ENCODE data around the gene GRPEL1. TPM values are rescaled to one million over a fixed set of nuclear protein-coding genes. Genes with fewer than 3 reads are reported as not detected.

Gene GRPEL1
- total RNA-seq, 2 experiments from 2014 or later, result 55.6 to 58.6 TPM

DNA sequence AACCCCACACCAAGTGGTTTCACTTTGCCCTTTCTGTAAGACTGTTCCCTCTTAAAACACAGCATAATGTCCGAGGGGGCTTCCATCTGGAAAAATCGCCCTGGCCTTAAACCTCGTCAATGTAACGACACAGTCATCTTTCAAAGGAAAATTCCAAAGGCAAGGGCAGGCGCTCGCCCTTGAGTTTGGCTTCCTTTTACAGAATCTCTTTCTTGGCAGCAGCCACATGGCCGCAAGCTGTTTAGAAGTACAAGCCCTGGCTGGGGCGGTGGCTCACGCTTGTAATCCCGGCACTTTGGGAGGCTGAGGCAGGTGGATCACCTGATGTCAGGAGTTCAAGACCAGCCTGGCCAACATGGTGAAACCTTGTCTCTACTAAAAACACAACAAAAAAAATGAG lies 27.1 kb upstream of the GRPEL1 start:
- Mint-ChIP-seq H3K27me3 (peaks cover 23% of the 10 kb centered on the region), H3K4me1 (ENCODE audit: low read depth) (no peaks in the 10 kb centered on the region), H3K4me3 (no peak overlapping the region), H3K27ac (no peak overlapping the region), H3K9me3 (no peaks in the 10 kb centered on the region), H3K36me3 (ENCODE audit: low read depth) (no peaks in the 10 kb centered on the region)
- H3K4me1 ChIP-seq (ENCODE audit: insufficient read depth, low read length), result no peaks in the 10 kb centered on the region
- H3K27me3 ChIP-seq (ENCODE audit: control insufficient read depth in 1 of 2, insufficient read depth in 2 of 2, low read length in 2 of 2), result peaks cover 0 to 2% of the 10 kb centered on the region in 2 experiments
- intact Hi-C loops (cut with DNase I, micrococcal nuclease), result no loop called here
- H3K36me3 ChIP-seq (ENCODE audit: insufficient read depth, low read length), result no peaks in the 10 kb centered on the region
- TF ChIP-seq, protein P1, sequence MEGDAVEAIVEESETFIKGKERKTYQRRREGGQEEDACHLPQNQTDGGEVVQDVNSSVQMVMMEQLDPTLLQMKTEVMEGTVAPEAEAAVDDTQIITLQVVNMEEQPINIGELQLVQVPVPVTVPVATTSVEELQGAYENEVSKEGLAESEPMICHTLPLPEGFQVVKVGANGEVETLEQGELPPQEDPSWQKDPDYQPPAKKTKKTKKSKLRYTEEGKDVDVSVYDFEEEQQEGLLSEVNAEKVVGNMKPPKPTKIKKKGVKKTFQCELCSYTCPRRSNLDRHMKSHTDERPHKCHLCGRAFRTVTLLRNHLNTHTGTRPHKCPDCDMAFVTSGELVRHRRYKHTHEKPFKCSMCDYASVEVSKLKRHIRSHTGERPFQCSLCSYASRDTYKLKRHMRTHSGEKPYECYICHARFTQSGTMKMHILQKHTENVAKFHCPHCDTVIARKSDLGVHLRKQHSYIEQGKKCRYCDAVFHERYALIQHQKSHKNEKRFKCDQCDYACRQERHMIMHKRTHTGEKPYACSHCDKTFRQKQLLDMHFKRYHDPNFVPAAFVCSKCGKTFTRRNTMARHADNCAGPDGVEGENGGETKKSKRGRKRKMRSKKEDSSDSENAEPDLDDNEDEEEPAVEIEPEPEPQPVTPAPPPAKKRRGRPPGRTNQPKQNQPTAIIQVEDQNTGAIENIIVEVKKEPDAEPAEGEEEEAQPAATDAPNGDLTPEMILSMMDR (IDR thresholded peaks at IDR 0.05), result no peak
- H3K4me3 ChIP-seq (ENCODE audit: low read length), result no peak overlapping the region
- peaks cover 0 to 7% of the 10 kb centered on the region in 2 experiments for H3K9me3 ChIP-seq (ENCODE audit: control insufficient read depth in 1 of 2, insufficient read depth in 1 of 2, low read length in 2 of 2)
- ATAC-seq (ENCODE audit: poor library complexity) (no peak), DNase-seq (no peak)
- ChIA-PET POLR2A (no interaction called here), CTCF (no interaction called here)
- no peak overlapping the region for H3K27ac ChIP-seq (ENCODE audit: low read depth in 1 of 2, low read length in 2 of 2)

DNA sequence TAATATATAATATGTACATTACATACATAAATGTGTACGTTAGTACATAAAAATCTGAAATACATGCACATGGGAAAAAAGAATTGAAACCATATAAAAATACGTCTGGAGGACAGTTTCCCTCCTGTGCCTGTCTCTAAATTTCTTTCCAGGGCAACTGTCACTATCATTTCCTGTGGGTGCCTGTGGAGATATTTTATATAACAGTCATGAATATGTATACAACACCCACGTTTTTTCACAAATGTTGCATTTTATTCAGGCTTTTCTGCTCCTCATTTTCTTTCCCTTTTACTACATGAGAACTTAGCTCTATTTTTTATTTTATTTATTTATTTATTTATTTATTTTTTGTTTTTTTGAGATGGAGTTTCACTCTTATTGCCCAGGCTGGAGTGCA lies 24.2 kb upstream of the GRPEL1 start:
- Mint-ChIP-seq H3K4me3 (no peak overlapping the region), H3K36me3 (ENCODE audit: low read depth) (no peaks in the 10 kb centered on the region), H3K27ac (no peak overlapping the region), H3K27me3 (peaks cover 43% of the 10 kb centered on the region), H3K9me3 (no peaks in the 10 kb centered on the region), H3K4me1 (ENCODE audit: low read depth) (no peaks in the 10 kb centered on the region)
- Histone ChIP-seq H3K4me1 (ENCODE audit: insufficient read depth, low read length) (no peaks in the 10 kb centered on the region), H3K4me3 (ENCODE audit: low read length) (no peak overlapping the region), H3K36me3 (ENCODE audit: insufficient read depth, low read length) (no peaks in the 10 kb centered on the region), H3K9me3 (ENCODE audit: control insufficient read depth in 1 of 2, insufficient read depth in 1 of 2, low read length in 2 of 2) (peaks cover 1 to 7% of the 10 kb centered on the region in 2 experiments), H3K27ac (ENCODE audit: low read depth in 1 of 2, low read length in 2 of 2) (no peak overlapping the region), H3K27me3 (ENCODE audit: control insufficient read depth in 1 of 2, insufficient read depth in 2 of 2, low read length in 2 of 2) (peaks cover 8 to 10% of the 10 kb centered on the region in 2 experiments)
- DNase-seq (no peak), ATAC-seq (ENCODE audit: poor library complexity) (no peak)
- TF ChIP-seq, protein P1 (IDR thresholded peaks at IDR 0.05), result no peak
- intact Hi-C loops (cut with DNase I, micrococcal nuclease), result no loop called here
- POLR2A ChIA-PET, result no interaction called here
- CTCF ChIA-PET, result no interaction called here

DNA sequence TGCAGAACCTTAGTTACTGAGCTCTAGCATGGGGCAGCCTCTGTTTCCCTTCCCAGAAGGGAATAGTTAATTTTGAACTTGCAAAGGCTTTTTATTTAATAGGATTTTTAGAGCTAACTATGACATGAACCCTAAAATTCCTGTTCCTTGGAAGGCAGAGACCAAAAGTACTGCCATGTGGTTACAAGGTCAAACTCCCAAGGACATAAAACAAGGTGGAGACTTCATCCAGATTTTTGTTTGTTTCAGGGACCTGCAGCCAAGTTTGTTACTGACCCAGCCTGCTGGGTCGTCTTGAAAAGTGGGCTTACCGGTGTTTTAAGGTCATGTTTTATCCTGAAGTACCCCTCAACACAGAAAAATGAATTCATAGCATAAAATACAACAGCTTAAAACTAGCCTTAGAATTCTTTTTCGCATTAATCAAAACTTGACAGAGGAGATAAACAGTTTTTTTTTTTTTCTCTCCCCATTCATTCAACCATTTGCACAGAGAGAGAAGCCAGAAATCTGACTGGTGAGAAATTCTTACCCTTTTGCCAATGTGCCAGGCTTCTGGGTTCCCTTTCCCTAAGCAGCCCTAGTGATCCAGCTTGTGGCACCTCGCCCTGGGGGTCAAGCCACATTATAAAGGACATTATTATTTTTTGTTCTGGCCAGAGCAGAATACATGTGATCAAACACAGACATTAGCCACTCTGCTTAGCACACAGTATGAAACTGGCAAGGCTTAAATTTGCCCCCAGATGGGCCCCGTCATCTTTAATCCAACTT lies 21.5 kb upstream of the GRPEL1 start:
- Mint-ChIP-seq H3K27ac (no peak overlapping the region), H3K27me3 (peaks cover 62% of the 10 kb centered on the region), H3K4me1 (ENCODE audit: low read depth) (no peaks in the 10 kb centered on the region), H3K36me3 (ENCODE audit: low read depth) (no peaks in the 10 kb centered on the region), H3K9me3 (no peaks in the 10 kb centered on the region), H3K4me3 (no peak overlapping the region)
- POLR2A ChIA-PET, result interaction anchor here (0.7 to 1.0 kb wide), 2 partner anchors 115 to 415 kb away, joined by 3 read pairs; no protein-coding TSS in a partner anchor
- no peak overlapping the region for H3K4me3 ChIP-seq (ENCODE audit: low read length)
- no peak overlapping the region for H3K27ac ChIP-seq (ENCODE audit: low read depth in 1 of 2, low read length in 2 of 2)
- ATAC-seq (ENCODE audit: poor library complexity) (no peak), DNase-seq (no peak)
- intact Hi-C loops (cut with DNase I, micrococcal nuclease), result no loop called here
- CTCF ChIA-PET, result no interaction called here
- peaks cover 23% of the 10 kb centered on the region in 2 experiments for H3K27me3 ChIP-seq (ENCODE audit: control insufficient read depth in 1 of 2, insufficient read depth in 2 of 2, low read length in 2 of 2)
- H3K9me3 ChIP-seq (ENCODE audit: control insufficient read depth in 1 of 2, insufficient read depth in 1 of 2, low read length in 2 of 2), result peaks cover 0 to 10% of the 10 kb centered on the region in 2 experiments
- no peaks in the 10 kb centered on the region for H3K4me1 ChIP-seq (ENCODE audit: insufficient read depth, low read length)
- TF ChIP-seq, protein P1 (IDR thresholded peaks at IDR 0.05), result no peak
- H3K36me3 ChIP-seq (ENCODE audit: insufficient read depth, low read length), result no peaks in the 10 kb centered on the region

All from CD4-positive, alpha-beta T cell (primary cell).